K562 (cell line): Measurements from ENCODE around the gene GPR152. TPM values are rescaled to one million over a fixed set of nuclear protein-coding genes. Genes with fewer than 3 reads are reported as not detected.

Experiments
- ETS2 ChIP-seq: IDR thresholded peaks from 2 replicates; pipeline ENCODE4 v1.6.1; 2016; ENCODE audit warnings: borderline replicate concordance, missing genetic modification characterization, mild to moderate bottlenecking, moderate library complexity, missing compliant biosample characterization; ENCODE audit not compliant: poor library complexity, severe bottlenecking
- MAFF ChIP-seq: IDR thresholded peaks from 2 replicates; pipeline ENCODE4 v1.6.1; 2012; ENCODE audit warnings: low read length, improper control_type of control experiment
- NCOA1 ChIP-seq: fragments of 450-650 bp; IDR thresholded peaks from 2 replicates; pipeline ENCODE4 v1.6.1; 2016; ENCODE audit warnings: low read depth
- NCOA2 ChIP-seq, 2 experiments: fragments of 450-650 bp; IDR thresholded peaks; 2 replicates each; pipeline ENCODE4 v1.6.1; 2018; ENCODE audit warnings: mild to moderate bottlenecking in 2 of 2, moderate library complexity in 1 of 2; ENCODE audit not compliant: partially characterized antibody in 2 of 2
- NCOR1 ChIP-seq: fragments of 450-650 bp; IDR thresholded peaks from 2 replicates; pipeline ENCODE4 v1.6.1; 2016; ENCODE audit warnings: mild to moderate bottlenecking, moderate library complexity
- NR2C2 ChIP-seq, 2 experiments: fragments of 200-800 bp in 1 of 2; sonication (Bioruptor generic) in 1 of 2; sonication (generic) in 1 of 2; formaldehyde crosslinking in 1 of 2; IDR thresholded peaks; 2 replicates each; pipeline versions ENCODE4 v1.6.1 to v1.8.0; 2016 to 2022; ENCODE audit warnings: mild to moderate bottlenecking in 1 of 2, missing compliant biosample characterization in 1 of 2, missing genetic modification characterization in 1 of 2, missing genetic modification reagents in 1 of 2
- PHB ChIP-seq: fragments of 250-450 bp; sonication (Bioruptor Pico); IDR thresholded peaks from 2 replicates; pipeline ENCODE4 v1.5.0; 2021
- RAD21 ChIP-seq, 2 experiments: fragments of 250-450 bp in 1 of 2; fragments of 450-650 bp in 1 of 2; sonication (Bioruptor Pico) in 1 of 2; formaldehyde crosslinking in 1 of 2; IDR thresholded peaks in 1 of 2; conservative IDR thresholded peaks in 1 of 2; 2 replicates each; pipeline versions ENCODE4 v1.4.0 to v1.8.0; 2020 to 2022; ENCODE audit warnings: mild to moderate bottlenecking in 2 of 2, moderate library complexity in 1 of 2
- SMC3 ChIP-seq: conservative IDR thresholded peaks from 2 replicates; pipeline ENCODE4 v1.6.1; 2011; ENCODE audit warnings: low read depth, low read length, improper control_type of control experiment; ENCODE audit not compliant: insufficient read depth
- SP1 ChIP-seq: sonication (generic); formaldehyde crosslinking; IDR thresholded peaks from 2 replicates; pipeline ENCODE4 v1.8.1; 2022; ENCODE audit warnings: mild to moderate bottlenecking, missing genetic modification reagents
- XRCC3 ChIP-seq: fragments of 450-650 bp; IDR thresholded peaks from 2 replicates; pipeline ENCODE4 v1.6.1; 2017; ENCODE audit warnings: mild to moderate bottlenecking, moderate library complexity
- YY1 ChIP-seq, 3 experiments: IDR thresholded peaks; 2 replicates each; pipeline ENCODE4 v1.6.1; 2011; ENCODE audit warnings: low read length in 2 of 3, mild to moderate bottlenecking in 2 of 3, moderate library complexity in 2 of 3, borderline replicate concordance in 1 of 3, control low read depth in 1 of 3, low read depth in 1 of 3; ENCODE audit not compliant: insufficient read depth in 3 of 3, insufficient replicate concordance in 2 of 3, control insufficient read depth in 1 of 3, insufficient read length in 1 of 3; ENCODE audit errors: extremely low read depth in 1 of 3
- ZEB2 ChIP-seq: fragments of 450-650 bp; IDR thresholded peaks from 2 replicates; pipeline ENCODE4 v1.6.1; 2016
- ZNF174 ChIP-seq: fragments of 250-450 bp; sonication (Bioruptor Pico); IDR thresholded peaks from 2 replicates; pipeline ENCODE4 v1.4.0; 2020; ENCODE audit warnings: mild to moderate bottlenecking
- ZNF436 ChIP-seq: fragments of 250-450, 450-650 bp; sonication (Bioruptor Pico); formaldehyde crosslinking; IDR thresholded peaks from 2 replicates; pipeline ENCODE4 v1.7.0; 2020; ENCODE audit warnings: mild to moderate bottlenecking
- ZNF785 ChIP-seq: fragments of 250-450 bp; sonication (Bioruptor Pico); IDR thresholded peaks from 2 replicates; pipeline ENCODE4 v1.4.0; 2020; ENCODE audit warnings: mild to moderate bottlenecking
- polyA plus RNA-seq, 8 experiments: library from polyadenylated mRNA; depleted of rRNA in 4 of 8; stranded (reverse) in 5 of 8; unstranded in 3 of 8; fragments of >200 nt; fragmentation: Nextera tagmentation in 2 of 8; fragmentation: Illumina TruSeq in 1 of 8; extraction: Ambion mirVana in 2 of 8; extraction: Trizol in 1 of 8; gene quantifications; 2 replicates each; pipeline versions ENCODE4 v1.2.1 to v1.2.3, GENCODE V29; 2011 to 2014; ENCODE audit warnings: inconsistent platforms in 1 of 8, missing spikeins in 1 of 8
- total RNA-seq, 7 experiments: library from RNA; depleted of rRNA in 6 of 7; stranded (reverse); fragments of >200 nt in 6 of 7; fragmentation: Illumina TruSeq in 2 of 7; extraction: Trizol in 2 of 7; gene quantifications; 2 replicates each; pipeline versions ENCODE4 v1.2.1 to v1.2.3, GENCODE V29; 2011 to 2021; ENCODE audit warnings: low replicate concordance in 1 of 7
- TF ChIP-seq, protein P1 (sequence below): fragments of 250-450 bp; sonication (Bioruptor Pico); IDR thresholded peaks from 2 replicates; pipeline ENCODE4 v1.5.0; 2021; ENCODE audit warnings: mild to moderate bottlenecking, moderate library complexity
- TF ChIP-seq, protein P2 (sequence below): sonication (generic); formaldehyde crosslinking; IDR thresholded peaks from 2 replicates; pipeline ENCODE4 v1.8.0; 2022; ENCODE audit warnings: mild to moderate bottlenecking, missing genetic modification reagents
- TF ChIP-seq, protein P3 (sequence below): fragments of 450-650 bp; formaldehyde crosslinking; IDR thresholded peaks from 2 replicates; pipeline ENCODE4 v1.4.0; 2022; ENCODE audit warnings: missing genetic modification characterization
- TF ChIP-seq, protein P4 (sequence below): fragments of 450-650 bp; IDR thresholded peaks from one replicate; pipeline ENCODE4 v1.6.1; 2018; ENCODE audit warnings: mild to moderate bottlenecking, moderate library complexity; ENCODE audit not compliant: partially characterized antibody

The GPR152 gene
- total and polyA plus RNA-seq, 9 of the 15 experiments (the other 6 are each of a cell fraction or from before 2014, with no cell fraction given), result not detected

DNA sequence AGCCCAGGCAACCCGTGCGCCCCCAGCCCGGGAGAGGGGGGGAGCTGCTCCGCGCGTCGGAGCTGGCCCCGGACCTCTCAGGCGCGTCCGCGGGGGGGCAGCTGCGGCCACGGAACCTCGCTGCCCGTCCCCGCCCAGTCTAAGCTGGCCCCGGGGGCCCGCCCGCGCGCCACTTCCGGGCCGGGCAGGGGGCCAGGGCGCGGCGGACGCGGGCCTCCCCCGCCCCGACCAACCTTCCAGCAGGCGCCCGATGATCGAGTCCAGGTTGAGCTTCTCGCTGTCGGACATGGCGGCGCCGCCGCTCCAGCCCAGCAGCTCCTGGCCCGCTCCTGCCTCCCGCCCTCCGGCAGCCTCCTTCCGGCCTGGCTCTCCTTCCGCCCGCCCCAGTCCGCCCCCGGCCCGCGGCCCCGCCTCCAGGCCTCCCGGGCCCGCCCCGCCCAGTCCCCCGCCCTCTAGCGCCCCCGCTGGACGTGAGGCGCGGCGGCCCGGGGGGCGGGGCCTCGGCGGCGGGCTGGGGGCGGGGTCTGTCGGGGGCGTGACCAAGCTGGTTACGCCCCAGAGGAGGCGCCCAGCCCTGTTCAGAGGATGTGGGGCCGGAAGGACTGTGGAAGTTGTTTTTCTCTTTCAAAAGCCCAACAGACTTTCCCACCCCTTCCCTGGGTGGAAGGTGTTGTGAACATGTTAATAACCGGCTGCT lies 50.9 kb downstream of the GPR152 start, which contains the start of gene PPP1CA (continued):
- TF ChIP-seq, protein P1, sequence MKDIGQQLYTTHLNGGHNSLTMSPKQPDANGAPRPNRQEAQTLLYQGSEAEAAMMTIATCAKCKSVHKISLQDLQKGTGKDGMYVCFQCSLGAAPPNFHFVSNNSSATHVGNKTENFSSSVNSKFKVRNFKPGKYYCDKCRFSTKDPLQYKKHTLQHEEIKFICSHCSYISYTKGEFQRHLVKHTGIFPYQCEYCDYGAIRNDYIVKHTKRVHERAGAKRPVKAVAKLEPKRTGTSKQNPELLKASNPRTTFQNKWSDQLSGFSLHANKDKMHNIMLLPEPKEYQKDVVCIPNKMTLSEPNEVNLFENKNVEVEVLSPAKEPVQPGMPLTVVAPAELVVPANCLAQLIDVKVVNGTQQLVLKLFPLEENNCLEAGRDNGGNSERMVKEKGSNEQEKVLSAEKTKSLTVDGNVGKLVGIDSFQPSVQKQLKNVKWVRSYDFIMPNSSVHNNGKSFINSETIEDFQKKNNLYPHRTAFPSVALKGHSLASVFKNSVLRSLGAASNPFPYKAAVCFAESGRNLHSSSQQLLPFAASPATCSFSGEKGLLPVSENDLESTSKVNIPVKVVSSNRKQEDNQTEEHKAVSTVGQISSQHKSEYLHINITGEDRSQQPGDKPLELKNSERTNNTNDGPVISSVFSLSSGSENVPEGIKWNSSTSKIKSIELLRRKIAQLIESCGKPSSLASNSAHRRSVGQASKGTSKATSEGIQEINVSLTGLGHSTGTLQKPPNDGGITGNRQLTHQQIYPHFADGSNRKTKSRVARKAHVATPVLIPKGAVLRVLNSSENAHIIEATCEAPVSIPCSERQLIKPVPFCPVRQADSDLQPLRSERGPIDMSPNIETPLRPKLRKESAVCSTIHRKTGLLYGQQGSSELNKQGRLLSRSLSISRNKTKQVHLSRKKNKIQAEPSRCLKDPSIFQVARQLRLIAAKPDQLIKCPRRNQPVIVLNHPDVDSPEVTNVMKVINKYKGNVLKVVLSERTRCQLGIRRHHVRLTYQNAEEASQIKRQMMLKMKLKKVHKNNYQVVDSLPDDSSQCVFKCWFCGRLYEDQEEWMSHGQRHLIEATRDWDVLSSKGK (CRISPR knock-in tag), result no peak
- TF ChIP-seq, protein P2, sequence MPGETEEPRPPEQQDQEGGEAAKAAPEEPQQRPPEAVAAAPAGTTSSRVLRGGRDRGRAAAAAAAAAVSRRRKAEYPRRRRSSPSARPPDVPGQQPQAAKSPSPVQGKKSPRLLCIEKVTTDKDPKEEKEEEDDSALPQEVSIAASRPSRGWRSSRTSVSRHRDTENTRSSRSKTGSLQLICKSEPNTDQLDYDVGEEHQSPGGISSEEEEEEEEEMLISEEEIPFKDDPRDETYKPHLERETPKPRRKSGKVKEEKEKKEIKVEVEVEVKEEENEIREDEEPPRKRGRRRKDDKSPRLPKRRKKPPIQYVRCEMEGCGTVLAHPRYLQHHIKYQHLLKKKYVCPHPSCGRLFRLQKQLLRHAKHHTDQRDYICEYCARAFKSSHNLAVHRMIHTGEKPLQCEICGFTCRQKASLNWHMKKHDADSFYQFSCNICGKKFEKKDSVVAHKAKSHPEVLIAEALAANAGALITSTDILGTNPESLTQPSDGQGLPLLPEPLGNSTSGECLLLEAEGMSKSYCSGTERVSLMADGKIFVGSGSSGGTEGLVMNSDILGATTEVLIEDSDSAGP (CRISPR knock-in tag), result no peak
- TF ChIP-seq YY1 (IDR thresholded peaks at IDR 0.05; ENCODE audit: borderline replicate concordance in 1 of 3, control insufficient read depth in 1 of 3, extremely low read depth in 1 of 3, insufficient read depth in 3 of 3, insufficient read length in 1 of 3, insufficient replicate concordance in 2 of 3, low read depth in 1 of 3, low read length in 2 of 3) (peak; percentile 52 to 90 (median 85)), ZNF436 (CRISPR knock-in tag) (no peak), PHB (CRISPR knock-in tag) (no peak), NCOR1 (no peak), RAD21 (CRISPR knock-in tag; conservative IDR thresholded peaks at IDR 0.05 in 1 of 2, IDR thresholded peaks at IDR 0.05 in 1 of 2) (peak; percentile 66 to 78), MAFF (no peak), NR2C2 (CRISPR knock-in tag; IDR thresholded peaks at IDR 0.05) (no peak), NR2C2 (tag; IDR thresholded peaks at IDR 0.05) (peak; percentile 18; the same call in 1 of the 2 replicates), NCOA1 (no peak), ZEB2 (no peak), ZNF174 (CRISPR knock-in tag) (no peak), SMC3 (0 out of 2 replicates have a peak, but pooled peaks have one; percentile 31), ZNF785 (no peak), ETS2 (tag) (no peak), NCOA2 (IDR thresholded peaks at IDR 0.05; ENCODE audit: partially characterized antibody in 2 of 2) (no peak), XRCC3 (no peak), SP1 (no peak)
- TF ChIP-seq, protein P3, sequence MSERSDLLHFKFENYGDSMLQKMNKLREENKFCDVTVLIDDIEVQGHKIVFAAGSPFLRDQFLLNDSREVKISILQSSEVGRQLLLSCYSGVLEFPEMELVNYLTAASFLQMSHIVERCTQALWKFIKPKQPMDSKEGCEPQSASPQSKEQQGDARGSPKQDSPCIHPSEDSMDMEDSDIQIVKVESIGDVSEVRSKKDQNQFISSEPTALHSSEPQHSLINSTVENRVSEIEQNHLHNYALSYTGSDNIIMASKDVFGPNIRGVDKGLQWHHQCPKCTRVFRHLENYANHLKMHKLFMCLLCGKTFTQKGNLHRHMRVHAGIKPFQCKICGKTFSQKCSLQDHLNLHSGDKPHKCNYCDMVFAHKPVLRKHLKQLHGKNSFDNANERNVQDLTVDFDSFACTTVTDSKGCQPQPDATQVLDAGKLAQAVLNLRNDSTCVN (CRISPR knock-in tag), result no peak
- TF ChIP-seq, protein P4, sequence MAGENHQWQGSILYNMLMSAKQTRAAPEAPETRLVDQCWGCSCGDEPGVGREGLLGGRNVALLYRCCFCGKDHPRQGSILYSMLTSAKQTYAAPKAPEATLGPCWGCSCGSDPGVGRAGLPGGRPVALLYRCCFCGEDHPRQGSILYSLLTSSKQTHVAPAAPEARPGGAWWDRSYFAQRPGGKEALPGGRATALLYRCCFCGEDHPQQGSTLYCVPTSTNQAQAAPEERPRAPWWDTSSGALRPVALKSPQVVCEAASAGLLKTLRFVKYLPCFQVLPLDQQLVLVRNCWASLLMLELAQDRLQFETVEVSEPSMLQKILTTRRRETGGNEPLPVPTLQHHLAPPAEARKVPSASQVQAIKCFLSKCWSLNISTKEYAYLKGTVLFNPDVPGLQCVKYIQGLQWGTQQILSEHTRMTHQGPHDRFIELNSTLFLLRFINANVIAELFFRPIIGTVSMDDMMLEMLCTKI, result no peak
